ENCODE results near the gene SAP30L. TPM values are rescaled to one million over a fixed set of nuclear protein-coding genes. Genes with fewer than 3 reads are reported as not detected.

Gene SAP30L
- total RNA-seq, 1 donor from 2014 or later: 37.7 TPM

DNA sequence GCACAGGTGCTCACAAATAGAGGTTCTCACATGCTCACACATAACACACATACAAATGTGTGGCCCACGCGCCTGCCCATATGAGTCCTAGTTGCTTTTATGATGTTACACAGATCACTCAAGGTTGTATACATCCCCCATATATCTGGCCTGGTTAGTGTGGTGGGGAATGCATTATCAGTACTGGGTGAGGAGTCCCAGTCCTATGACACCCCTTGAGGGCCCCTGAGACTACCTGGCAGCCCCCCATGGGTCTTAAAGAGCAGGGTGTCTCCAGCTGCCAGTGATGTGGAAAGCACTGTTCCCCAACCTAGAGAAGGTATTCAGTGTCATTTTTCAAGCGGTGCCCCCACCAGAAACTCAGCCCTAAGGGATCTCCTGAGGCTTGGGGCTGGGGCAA lies 35.0 kb downstream of the SAP30L start:
- Mint-ChIP-seq H3K4me3 (ENCODE audit: low read depth) (no peak overlapping the region), H3K9me3 (ENCODE audit: low read depth) (no peaks in the 10 kb centered on the region), H3K4me1 (ENCODE audit: low read depth) (peaks cover 23% of the 10 kb centered on the region), H3K36me3 (ENCODE audit: insufficient read depth) (no peaks in the 10 kb centered on the region), H3K27ac (no peak overlapping the region), H3K27me3 (peaks cover 93% of the 10 kb centered on the region)
- TF ChIP-seq, protein P1, sequence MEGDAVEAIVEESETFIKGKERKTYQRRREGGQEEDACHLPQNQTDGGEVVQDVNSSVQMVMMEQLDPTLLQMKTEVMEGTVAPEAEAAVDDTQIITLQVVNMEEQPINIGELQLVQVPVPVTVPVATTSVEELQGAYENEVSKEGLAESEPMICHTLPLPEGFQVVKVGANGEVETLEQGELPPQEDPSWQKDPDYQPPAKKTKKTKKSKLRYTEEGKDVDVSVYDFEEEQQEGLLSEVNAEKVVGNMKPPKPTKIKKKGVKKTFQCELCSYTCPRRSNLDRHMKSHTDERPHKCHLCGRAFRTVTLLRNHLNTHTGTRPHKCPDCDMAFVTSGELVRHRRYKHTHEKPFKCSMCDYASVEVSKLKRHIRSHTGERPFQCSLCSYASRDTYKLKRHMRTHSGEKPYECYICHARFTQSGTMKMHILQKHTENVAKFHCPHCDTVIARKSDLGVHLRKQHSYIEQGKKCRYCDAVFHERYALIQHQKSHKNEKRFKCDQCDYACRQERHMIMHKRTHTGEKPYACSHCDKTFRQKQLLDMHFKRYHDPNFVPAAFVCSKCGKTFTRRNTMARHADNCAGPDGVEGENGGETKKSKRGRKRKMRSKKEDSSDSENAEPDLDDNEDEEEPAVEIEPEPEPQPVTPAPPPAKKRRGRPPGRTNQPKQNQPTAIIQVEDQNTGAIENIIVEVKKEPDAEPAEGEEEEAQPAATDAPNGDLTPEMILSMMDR (IDR thresholded peaks at IDR 0.05; ENCODE audit: unreplicated experiment): no peak
- DNase-seq (ENCODE audit: low spot score, unreplicated experiment): no peak

DNA sequence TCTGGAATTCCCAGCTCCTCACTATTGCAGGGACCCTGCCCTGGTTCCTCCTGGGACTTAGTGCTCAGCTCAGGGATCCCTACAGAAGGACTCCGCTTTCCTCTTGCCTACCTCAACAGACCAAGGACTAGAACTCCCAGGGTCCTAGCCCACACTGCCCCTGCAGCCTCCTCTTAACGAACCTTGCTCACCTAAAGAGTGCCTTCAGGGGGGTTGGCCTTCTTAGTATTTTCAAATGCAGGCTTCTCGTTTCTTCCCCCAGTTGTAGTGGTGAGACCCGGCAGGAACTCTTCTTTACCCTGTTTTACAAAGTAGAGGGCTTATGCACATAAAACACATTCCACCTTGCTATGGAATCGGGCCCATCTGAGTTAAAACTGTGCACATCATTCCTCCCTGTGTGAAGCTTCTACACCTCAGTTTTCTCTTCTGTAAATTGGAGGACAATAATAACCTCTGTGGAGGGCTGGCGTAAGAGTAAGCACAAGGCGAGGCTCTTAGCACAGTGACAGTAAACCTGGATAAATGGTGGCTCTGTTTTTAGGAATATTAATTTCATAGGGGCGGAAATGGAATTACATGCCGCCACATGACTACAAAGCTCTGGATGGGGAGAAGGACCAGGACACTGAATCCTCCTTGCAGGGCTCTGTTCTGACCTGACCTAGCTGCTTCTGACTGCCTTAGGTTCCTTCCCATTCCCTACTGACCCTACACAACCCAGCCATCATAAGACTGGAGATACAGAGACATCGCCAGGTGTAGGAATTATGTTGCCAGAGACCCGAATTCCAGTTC lies 36.0 kb downstream of the SAP30L start:
- H3K4me1 Mint-ChIP-seq (ENCODE audit: low read depth): peaks cover 22% of the 10 kb centered on the region
- peaks cover 93% of the 10 kb centered on the region for H3K27me3 Mint-ChIP-seq
- no peak overlapping the region for H3K27ac Mint-ChIP-seq
- no peak for DNase-seq (ENCODE audit: low spot score, unreplicated experiment)
- H3K4me3 Mint-ChIP-seq (ENCODE audit: low read depth): no peak overlapping the region
- H3K36me3 Mint-ChIP-seq (ENCODE audit: insufficient read depth): no peaks in the 10 kb centered on the region
- TF ChIP-seq, protein P1 (IDR thresholded peaks at IDR 0.05; ENCODE audit: unreplicated experiment): no peak
- H3K9me3 Mint-ChIP-seq (ENCODE audit: low read depth): no peaks in the 10 kb centered on the region

DNA sequence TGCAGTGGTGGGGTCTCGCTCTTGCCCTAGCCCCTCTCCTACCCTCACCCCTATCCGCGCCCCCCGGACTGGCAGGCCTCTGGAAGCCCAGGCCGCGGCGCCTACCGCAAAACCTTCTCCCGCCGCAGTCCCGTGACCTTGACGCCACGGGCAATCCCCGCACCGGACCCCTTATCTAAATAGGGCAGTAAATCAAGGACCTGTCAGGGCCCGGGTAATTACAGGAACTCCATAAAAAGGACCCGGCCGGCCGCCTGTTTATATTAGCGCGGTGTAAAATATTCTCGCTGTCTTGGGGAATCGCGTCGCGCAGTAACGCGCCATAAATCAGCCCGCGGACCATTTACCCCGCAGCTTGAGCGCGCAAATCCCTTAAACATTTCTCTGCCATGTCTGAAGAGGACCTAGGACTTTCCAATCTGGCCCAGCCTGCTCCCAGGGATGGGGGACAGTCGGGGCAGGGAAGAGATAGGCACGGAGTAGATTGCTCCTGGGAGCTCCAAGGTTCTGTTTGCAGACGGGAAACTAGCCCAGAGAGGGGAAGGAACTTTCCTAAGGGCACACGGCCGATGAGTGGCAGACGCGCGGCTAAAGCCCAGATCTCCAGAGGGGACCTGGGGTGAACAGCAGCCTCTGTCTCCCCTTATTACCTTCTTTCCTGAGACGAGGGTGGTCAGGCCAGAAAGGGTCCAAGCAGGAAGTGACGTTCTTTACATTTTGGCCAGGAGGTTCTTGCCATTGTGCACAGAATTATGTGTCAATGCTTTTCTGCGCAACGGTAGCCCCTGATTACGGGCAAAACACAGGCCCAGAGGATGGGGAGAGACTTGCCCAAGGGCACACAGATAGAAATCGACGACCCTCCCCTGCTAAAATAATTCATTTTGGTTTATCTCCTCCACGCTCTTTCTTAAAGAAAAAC lies 37.0 kb downstream of the SAP30L start:
- Mint-ChIP-seq H3K9me3 (ENCODE audit: low read depth) (no peaks in the 10 kb centered on the region), H3K4me1 (ENCODE audit: low read depth) (peaks cover 18% of the 10 kb centered on the region), H3K36me3 (ENCODE audit: insufficient read depth) (no peaks in the 10 kb centered on the region), H3K27me3 (peaks cover 94% of the 10 kb centered on the region), H3K27ac (peak overlapping the region; percentile 44), H3K4me3 (ENCODE audit: low read depth) (no peak overlapping the region)
- TF ChIP-seq, protein P1 (IDR thresholded peaks at IDR 0.05; ENCODE audit: unreplicated experiment): no peak
- DNase-seq (ENCODE audit: low spot score, unreplicated experiment): no peak

DNA sequence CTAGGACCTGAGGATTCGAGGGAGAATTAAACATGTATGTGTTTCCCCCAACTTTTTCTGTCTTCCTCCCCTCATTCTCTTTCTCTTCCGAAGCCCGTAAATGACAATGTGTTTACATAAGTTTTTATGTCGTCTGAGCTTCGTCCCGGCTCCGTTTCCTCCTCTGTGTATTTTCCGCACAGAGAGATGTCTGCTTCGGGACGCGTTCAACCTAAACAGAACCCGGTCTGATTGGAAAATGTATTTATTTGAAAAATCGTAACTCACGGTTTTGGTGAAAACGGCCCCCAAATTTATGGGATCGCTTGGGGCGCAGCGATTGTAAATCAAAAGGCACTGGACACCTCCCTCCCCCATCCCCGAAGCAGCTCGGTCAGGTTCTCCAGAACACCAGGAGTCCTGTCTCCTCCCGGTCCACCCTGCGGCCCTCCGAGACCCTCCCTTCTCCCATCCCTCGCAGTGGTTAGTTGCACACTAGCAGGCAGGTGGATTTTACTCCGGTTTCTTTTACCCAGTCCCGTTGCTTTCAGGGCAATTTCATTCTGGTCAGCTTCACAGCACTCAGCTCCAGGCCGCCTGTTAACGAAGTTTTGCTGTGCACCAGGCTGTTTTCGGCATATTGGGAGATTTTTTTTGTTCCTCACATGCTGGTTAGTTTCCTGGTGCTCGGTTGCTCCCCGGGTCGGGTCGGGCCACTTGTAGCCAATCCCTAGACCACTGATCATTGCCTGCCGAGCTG lies 38.0 kb downstream of the SAP30L start:
- H3K36me3 Mint-ChIP-seq (ENCODE audit: insufficient read depth): no peaks in the 10 kb centered on the region

More for the DNA sequence above, 38.0 kb downstream of the SAP30L start:
- Mint-ChIP-seq H3K9me3 (ENCODE audit: low read depth) (no peaks in the 10 kb centered on the region), H3K27me3 (peaks cover 90% of the 10 kb centered on the region), H3K4me1 (ENCODE audit: low read depth) (peaks cover 18% of the 10 kb centered on the region), H3K27ac (no peak overlapping the region), H3K4me3 (ENCODE audit: low read depth) (no peak overlapping the region)
- no peak for DNase-seq (ENCODE audit: low spot score, unreplicated experiment)
- TF ChIP-seq, protein P1 (IDR thresholded peaks at IDR 0.05; ENCODE audit: unreplicated experiment): no peak
